Uterus (tissue), 2 donors: ENCODE measurements around the gene PROX1.

ENCODE experiments used
- POLR2A ChIP-seq, 2 donors: fragments of 450-650 bp; IDR thresholded peaks; one replicate each; pipeline ENCODE4 v1.6.1; 2016; ENCODE audit warnings: antibody characterized with exemption in 2 of 2, mild to moderate bottlenecking in 1 of 2, moderate library complexity in 1 of 2
- TF ChIP-seq, protein P1 (sequence below), 4 experiments: fragments of 200-600 bp in 2 of 4; fragments of 450-650 bp in 2 of 4; sonication (generic) in 2 of 4; IDR thresholded peaks; one replicate each; pipeline ENCODE4 v1.5.1; 2016 to 2019; ENCODE audit warnings: antibody characterized with exemption in 4 of 4, mild to moderate bottlenecking in 2 of 4, moderate library complexity in 1 of 4

DNA sequence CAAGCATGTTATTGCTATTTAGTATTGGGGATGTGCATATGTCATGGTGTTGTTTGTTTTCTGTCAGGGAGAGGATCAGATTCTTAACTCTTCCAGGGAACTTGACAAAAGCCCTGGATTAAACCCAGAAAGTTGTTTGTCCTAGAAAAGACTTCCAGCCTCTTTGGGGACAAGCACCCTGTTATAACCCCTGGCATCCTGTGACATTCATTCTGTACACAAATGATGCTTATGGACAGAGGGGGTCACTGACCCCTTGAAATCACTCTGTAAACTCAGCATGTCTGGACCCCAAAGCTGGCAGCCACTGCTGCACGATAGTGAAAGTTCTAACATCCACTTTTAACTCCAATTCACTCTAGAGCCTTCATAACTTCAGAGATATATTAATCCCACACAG, 81.2 kb downstream of the PROX1 start:
- TF ChIP-seq POLR2A (IDR thresholded peaks at IDR 0.05): no peak
- TF ChIP-seq, protein P1, sequence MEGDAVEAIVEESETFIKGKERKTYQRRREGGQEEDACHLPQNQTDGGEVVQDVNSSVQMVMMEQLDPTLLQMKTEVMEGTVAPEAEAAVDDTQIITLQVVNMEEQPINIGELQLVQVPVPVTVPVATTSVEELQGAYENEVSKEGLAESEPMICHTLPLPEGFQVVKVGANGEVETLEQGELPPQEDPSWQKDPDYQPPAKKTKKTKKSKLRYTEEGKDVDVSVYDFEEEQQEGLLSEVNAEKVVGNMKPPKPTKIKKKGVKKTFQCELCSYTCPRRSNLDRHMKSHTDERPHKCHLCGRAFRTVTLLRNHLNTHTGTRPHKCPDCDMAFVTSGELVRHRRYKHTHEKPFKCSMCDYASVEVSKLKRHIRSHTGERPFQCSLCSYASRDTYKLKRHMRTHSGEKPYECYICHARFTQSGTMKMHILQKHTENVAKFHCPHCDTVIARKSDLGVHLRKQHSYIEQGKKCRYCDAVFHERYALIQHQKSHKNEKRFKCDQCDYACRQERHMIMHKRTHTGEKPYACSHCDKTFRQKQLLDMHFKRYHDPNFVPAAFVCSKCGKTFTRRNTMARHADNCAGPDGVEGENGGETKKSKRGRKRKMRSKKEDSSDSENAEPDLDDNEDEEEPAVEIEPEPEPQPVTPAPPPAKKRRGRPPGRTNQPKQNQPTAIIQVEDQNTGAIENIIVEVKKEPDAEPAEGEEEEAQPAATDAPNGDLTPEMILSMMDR (IDR thresholded peaks at IDR 0.05): no peak
